CD4-positive, alpha-beta T cell treated with Interleukin-1 beta for 1 hour (primary cell): ENCODE measurements around the gene COBL.

ENCODE experiments used
- DNase-seq, 2 donors: peaks; one replicate each; pipeline ENCODE4 v3.0.0-alpha.2; 2020 to 2022

Gene COBL

GRCh38 chr7:51316666-51317581 is at the start of gene COBL:
TSS of gene COBL (minus strand) at chr7:51316809. CDS start at chr7:51316633, 176 bp downstream.
- DNase-seq: no peak

GRCh38 chr7:51366172-51366728 is 49.6 kb upstream of the COBL start:
- no peak for DNase-seq

GRCh38 chr7:51357821-51358220 is 41.2 kb upstream of the COBL start:
- no peak for DNase-seq

GRCh38 chr7:51356849-51357516 is 40.4 kb upstream of the COBL start:
- no peak for DNase-seq

GRCh38 chr7:51354897-51355296 is 38.3 kb upstream of the COBL start:
- DNase-seq: no peak

GRCh38 chr7:51354434-51354833 is 37.8 kb upstream of the COBL start:
- no peak for DNase-seq

GRCh38 chr7:51352174-51353100 is 35.8 kb upstream of the COBL start:
- DNase-seq: no peak

GRCh38 chr7:51351661-51352060 is 35.1 kb upstream of the COBL start:
- DNase-seq: no peak

- DNase-seq: no peak
Measured at GRCh38 chr7:51350546-51350896, 33.9 kb upstream of the COBL start.

GRCh38 chr7:51349820-51350545 is 33.4 kb upstream of the COBL start:
- no peak for DNase-seq

- no peak for DNase-seq
Measured at GRCh38 chr7:51346126-51346525, 29.5 kb upstream of the COBL start.

GRCh38 chr7:51344406-51345138 is 28.0 kb upstream of the COBL start:
- no peak for DNase-seq

GRCh38 chr7:51340936-51341335 is 24.3 kb upstream of the COBL start:
- no peak for DNase-seq

GRCh38 chr7:51340029-51340838 is 23.6 kb upstream of the COBL start:
- DNase-seq: no peak

GRCh38 chr7:51335057-51335456 is 18.4 kb upstream of the COBL start:
- DNase-seq: no peak

GRCh38 chr7:51329696-51330263 is 13.2 kb upstream of the COBL start:
- no peak for DNase-seq

- DNase-seq: no peak
Measured at GRCh38 chr7:51328351-51328801, 11.8 kb upstream of the COBL start.

GRCh38 chr7:51327287-51327717 is 10.7 kb upstream of the COBL start:
- DNase-seq: no peak

GRCh38 chr7:51326656-51327286 is 10.2 kb upstream of the COBL start:
- no peak for DNase-seq
